ENCODE data around the gene IL31RA. TPM values are rescaled to one million over a fixed set of nuclear protein-coding genes. Genes with fewer than 3 reads are reported as not detected.

The IL31RA gene
- total RNA-seq, 2 donors from 2014 or later: 1.1 to 6.6 TPM

GRCh38 chr5:55853041-55853670 lies 2.0 kb downstream of the IL31RA start:
- H3K27ac ChIP-seq: no peak overlapping the region
- H3K27me3 ChIP-seq (replicated peaks; ENCODE audit: insufficient read depth): no peaks in the 10 kb centered on the region
- H3K4me1 ChIP-seq (ENCODE audit: control insufficient read depth in 1 of 2, low read depth in 2 of 2): peaks cover 4 to 17% of the 10 kb centered on the region in 2 donors
- ATAC-seq (ENCODE audit: insufficient number of reproducible peaks, low FRiP score, low read depth): no peak
- no peak for DNase-seq (ENCODE audit: low spot score)
- no peaks in the 10 kb centered on the region for H3K9me3 ChIP-seq
- H3K36me3 ChIP-seq: no peaks in the 10 kb centered on the region
- H3K4me3 ChIP-seq: no peak overlapping the region
- TF ChIP-seq CTCF (IDR thresholded peaks at IDR 0.05): no peak

GRCh38 chr5:55853818-55854217 lies 2.7 kb downstream of the IL31RA start:
- no peak for TF ChIP-seq CTCF (IDR thresholded peaks at IDR 0.05)
- Histone ChIP-seq H3K36me3 (no peaks in the 10 kb centered on the region), H3K9me3 (no peaks in the 10 kb centered on the region), H3K27me3 (replicated peaks; ENCODE audit: insufficient read depth) (no peaks in the 10 kb centered on the region), H3K4me3 (no peak overlapping the region), H3K4me1 (ENCODE audit: control insufficient read depth in 1 of 2, low read depth in 2 of 2) (peaks cover 4 to 17% of the 10 kb centered on the region in 2 donors), H3K27ac (no peak overlapping the region)
- no peak for ATAC-seq (ENCODE audit: insufficient number of reproducible peaks, low FRiP score, low read depth)
- no peak for DNase-seq (ENCODE audit: low spot score)

GRCh38 chr5:55855509-55855908 lies 4.4 kb downstream of the IL31RA start:
- no peak overlapping the region for H3K27ac ChIP-seq
- no peak for TF ChIP-seq CTCF (IDR thresholded peaks at IDR 0.05)
- no peak for DNase-seq (ENCODE audit: low spot score)
- no peak for ATAC-seq (ENCODE audit: insufficient number of reproducible peaks, low FRiP score, low read depth)
- peaks cover 0 to 13% of the 10 kb centered on the region in 2 donors for H3K4me1 ChIP-seq (ENCODE audit: control insufficient read depth in 1 of 2, low read depth in 2 of 2)
- no peaks in the 10 kb centered on the region for H3K27me3 ChIP-seq (replicated peaks; ENCODE audit: insufficient read depth)
- H3K4me3 ChIP-seq: no peak overlapping the region
- H3K9me3 ChIP-seq: no peaks in the 10 kb centered on the region
- no peaks in the 10 kb centered on the region for H3K36me3 ChIP-seq

GRCh38 chr5:55856516-55857246 lies 5.5 kb downstream of the IL31RA start:
- no peaks in the 10 kb centered on the region for H3K9me3 ChIP-seq
- no peak for TF ChIP-seq CTCF (IDR thresholded peaks at IDR 0.05)
- ATAC-seq (ENCODE audit: insufficient number of reproducible peaks, low FRiP score, low read depth): no peak
- no peaks in the 10 kb centered on the region for H3K27me3 ChIP-seq (replicated peaks; ENCODE audit: insufficient read depth)
- DNase-seq (ENCODE audit: low spot score): no peak
- H3K4me1 ChIP-seq (ENCODE audit: control insufficient read depth in 1 of 2, low read depth in 2 of 2): peaks cover 0 to 8% of the 10 kb centered on the region in 2 donors
- no peaks in the 10 kb centered on the region for H3K36me3 ChIP-seq
- no peak overlapping the region for H3K4me3 ChIP-seq
- no peak overlapping the region for H3K27ac ChIP-seq

- TF ChIP-seq CTCF (IDR thresholded peaks at IDR 0.05): no peak
- no peaks in the 10 kb centered on the region for H3K36me3 ChIP-seq
- DNase-seq (ENCODE audit: low spot score): no peak
- no peak for ATAC-seq (ENCODE audit: insufficient number of reproducible peaks, low FRiP score, low read depth)
- H3K4me1 ChIP-seq (ENCODE audit: control insufficient read depth in 1 of 2, low read depth in 2 of 2): peaks cover 0 to 8% of the 10 kb centered on the region in 2 donors
- H3K27me3 ChIP-seq (replicated peaks; ENCODE audit: insufficient read depth): no peaks in the 10 kb centered on the region
- H3K4me3 ChIP-seq: no peak overlapping the region
- no peaks in the 10 kb centered on the region for H3K9me3 ChIP-seq
- no peak overlapping the region for H3K27ac ChIP-seq
Observed at GRCh38 chr5:55857247-55857640, 6.1 kb downstream of the IL31RA start.

Data from thoracic aorta (tissue), 2 donors.